Breast epithelium (tissue), 3 donors: ENCODE data around the gene PIK3R1.

Source experiments
- POLR2A ChIP-seq: fragments of 450-650 bp; IDR thresholded peaks from one replicate; pipeline ENCODE4 v1.6.1; 2016; ENCODE audit warnings: antibody characterized with exemption, mild to moderate bottlenecking, moderate library complexity
- POLR2AphosphoS5 ChIP-seq, 3 donors: sonication (generic); formaldehyde crosslinking; IDR thresholded peaks; one replicate each; pipeline ENCODE4 v1.6.1; 2017; ENCODE audit warnings: antibody characterized with exemption in 3 of 3
- TF ChIP-seq, protein P1 (sequence below), 3 donors: fragments of 450-650 bp; IDR thresholded peaks; one replicate each; pipeline ENCODE4 v1.5.1; 2016 to 2017; ENCODE audit warnings: antibody characterized with exemption in 3 of 3, mild to moderate bottlenecking in 3 of 3, moderate library complexity in 3 of 3

DNA sequence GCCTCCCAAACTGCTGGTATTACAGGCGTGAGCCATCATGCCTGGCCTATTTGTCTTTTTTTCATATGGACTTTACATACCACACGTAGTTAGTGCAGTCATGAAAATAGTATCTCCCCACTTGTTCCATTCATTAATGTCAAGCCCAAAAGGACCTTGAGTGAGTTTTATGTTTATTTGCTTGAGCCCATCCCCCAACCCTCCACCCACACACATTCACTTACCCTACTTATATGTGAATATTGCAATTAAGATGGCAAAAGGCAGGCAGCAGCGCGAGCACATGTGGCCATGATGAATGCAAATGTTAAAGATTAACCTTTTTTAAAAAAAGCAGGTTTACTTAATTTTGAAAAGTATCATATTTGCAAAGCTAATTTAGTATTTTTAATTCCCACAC, 24.9 kb upstream of the PIK3R1 start:
- TF ChIP-seq, protein P1, sequence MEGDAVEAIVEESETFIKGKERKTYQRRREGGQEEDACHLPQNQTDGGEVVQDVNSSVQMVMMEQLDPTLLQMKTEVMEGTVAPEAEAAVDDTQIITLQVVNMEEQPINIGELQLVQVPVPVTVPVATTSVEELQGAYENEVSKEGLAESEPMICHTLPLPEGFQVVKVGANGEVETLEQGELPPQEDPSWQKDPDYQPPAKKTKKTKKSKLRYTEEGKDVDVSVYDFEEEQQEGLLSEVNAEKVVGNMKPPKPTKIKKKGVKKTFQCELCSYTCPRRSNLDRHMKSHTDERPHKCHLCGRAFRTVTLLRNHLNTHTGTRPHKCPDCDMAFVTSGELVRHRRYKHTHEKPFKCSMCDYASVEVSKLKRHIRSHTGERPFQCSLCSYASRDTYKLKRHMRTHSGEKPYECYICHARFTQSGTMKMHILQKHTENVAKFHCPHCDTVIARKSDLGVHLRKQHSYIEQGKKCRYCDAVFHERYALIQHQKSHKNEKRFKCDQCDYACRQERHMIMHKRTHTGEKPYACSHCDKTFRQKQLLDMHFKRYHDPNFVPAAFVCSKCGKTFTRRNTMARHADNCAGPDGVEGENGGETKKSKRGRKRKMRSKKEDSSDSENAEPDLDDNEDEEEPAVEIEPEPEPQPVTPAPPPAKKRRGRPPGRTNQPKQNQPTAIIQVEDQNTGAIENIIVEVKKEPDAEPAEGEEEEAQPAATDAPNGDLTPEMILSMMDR (IDR thresholded peaks at IDR 0.05) = no peak
- TF ChIP-seq POLR2A (no peak), POLR2AphosphoS5 (IDR thresholded peaks at IDR 0.05) (no peak)
